Common myeloid progenitor, CD34-positive (primary cell): ENCODE data around the gene ELL3.
"Not testable (repeated sequence)": the region's sequence is repeated elsewhere in the genome, so short reads cannot be mapped to it uniquely, and the experiment has no call there.

ENCODE experiments used
- CTCF ChIA-PET: fragments of 350-600 bp; sonication (Branson Sonifier 250); formaldehyde crosslinking; loops from one replicate; lab custom pipeline; 2021; ENCODE audit warnings: antibody characterized with exemption; lab: Charles Lee
- POLR2A ChIA-PET: fragments of 350-600 bp; sonication (Branson Sonifier 250); formaldehyde crosslinking; loops from one replicate; lab custom pipeline; 2021; ENCODE audit warnings: antibody characterized with exemption; lab: Charles Lee
- DNase-seq, 3 donors: peaks; one replicate each; pipeline versions ENCODE4 v3.0.0 to v3.0.0-alpha.2; 2013
- H3K27ac ChIP-seq, 2 experiments: 1 replicate in 1 of 2; 2 replicates in 1 of 2; pipeline ENCODE4 v1.7.0; 2013; ENCODE audit warnings: inconsistent platforms in 2 of 2, low read length in 2 of 2, mild to moderate bottlenecking in 2 of 2, low read depth in 1 of 2, moderate library complexity in 1 of 2; ENCODE audit not compliant: severe bottlenecking in 2 of 2, insufficient read depth in 1 of 2, poor library complexity in 1 of 2
- H3K27me3 ChIP-seq, 5 experiments: replicated peaks in 2 of 5; 1 replicate in 3 of 5; 2 replicates in 2 of 5; pipeline versions ENCODE4 v1.6.1 to v1.7.0; 2013; ENCODE audit warnings: low read length in 4 of 5, mild to moderate bottlenecking in 2 of 5, moderate library complexity in 2 of 5, inconsistent platforms in 1 of 5; ENCODE audit not compliant: insufficient read depth in 5 of 5, control insufficient read depth in 4 of 5
- H3K36me3 ChIP-seq, 4 experiments: 1 replicate in 2 of 4; 2 replicates in 2 of 4; pipeline versions ENCODE4 v1.6.1 to v1.7.0; 2013; ENCODE audit warnings: low read length in 3 of 4, control low read depth in 1 of 4, mild to moderate bottlenecking in 1 of 4; ENCODE audit not compliant: control insufficient read depth in 4 of 4, insufficient read depth in 4 of 4
- H3K4me1 ChIP-seq, 4 experiments: 1 replicate in 3 of 4; 2 replicates in 1 of 4; pipeline versions ENCODE4 v1.6.1 to v1.7.1; 2013; ENCODE audit warnings: low read length in 3 of 4, mild to moderate bottlenecking in 3 of 4, control low read depth in 1 of 4, inconsistent platforms in 1 of 4, moderate library complexity in 1 of 4; ENCODE audit not compliant: control insufficient read depth in 4 of 4, insufficient read depth in 4 of 4; ENCODE audit errors: control extremely low read depth in 1 of 4
- H3K4me3 ChIP-seq, 7 experiments: 1 replicate in 4 of 7; 2 replicates in 3 of 7; pipeline versions ENCODE4 v1.5.1 to v1.7.0; 2013; ENCODE audit warnings: mild to moderate bottlenecking in 7 of 7, low read length in 6 of 7, moderate library complexity in 6 of 7, inconsistent platforms in 2 of 7, low read depth in 2 of 7, control low read depth in 1 of 7; ENCODE audit not compliant: insufficient read depth in 4 of 7, control insufficient read depth in 1 of 7; ENCODE audit errors: extremely low read depth in 1 of 7
- H3K9me3 ChIP-seq, 5 experiments: 1 replicate in 4 of 5; 2 replicates in 1 of 5; pipeline versions ENCODE4 v1.6.1 to v1.7.1; 2013; ENCODE audit warnings: low read length in 4 of 5, mild to moderate bottlenecking in 2 of 5, inconsistent platforms in 1 of 5, low read depth in 1 of 5, moderate library complexity in 1 of 5; ENCODE audit not compliant: control insufficient read depth in 4 of 5, insufficient read depth in 2 of 5; ENCODE audit errors: control extremely low read depth in 1 of 5
- WGBS: methylation state at CpG from one replicate; pipeline ENCODE4 v1.1.5; 2013; ENCODE audit not compliant: insufficient coverage; 5-methylcytosine and 5-hydroxymethylcytosine counted together

The ELL3 gene

DNA sequence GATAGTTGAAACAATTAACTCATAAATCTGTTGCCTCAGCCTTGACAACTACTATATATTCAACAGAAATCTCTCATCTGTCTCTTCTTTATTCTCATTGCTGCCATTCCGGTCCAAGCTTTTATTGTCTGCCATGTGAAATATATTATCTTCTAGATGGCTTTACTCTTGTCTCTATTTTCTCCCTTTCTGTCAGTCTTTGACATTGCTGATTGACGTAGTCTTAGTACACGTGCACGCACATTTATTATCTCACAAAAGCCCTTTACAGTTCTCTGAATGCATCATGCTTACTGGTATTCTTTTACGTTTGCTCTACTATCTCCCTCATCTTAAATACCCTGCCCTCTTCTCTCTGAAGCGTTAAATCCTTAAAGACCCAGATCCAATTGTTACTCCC, 24.9 kb downstream of the ELL3 start:
- CTCF ChIA-PET: interaction anchor here (1.4 kb wide), 1 partner anchor 19 kb away, joined by 3 read pairs; no protein-coding TSS in a partner anchor
- no peak overlapping the region for H3K27ac ChIP-seq

DNA sequence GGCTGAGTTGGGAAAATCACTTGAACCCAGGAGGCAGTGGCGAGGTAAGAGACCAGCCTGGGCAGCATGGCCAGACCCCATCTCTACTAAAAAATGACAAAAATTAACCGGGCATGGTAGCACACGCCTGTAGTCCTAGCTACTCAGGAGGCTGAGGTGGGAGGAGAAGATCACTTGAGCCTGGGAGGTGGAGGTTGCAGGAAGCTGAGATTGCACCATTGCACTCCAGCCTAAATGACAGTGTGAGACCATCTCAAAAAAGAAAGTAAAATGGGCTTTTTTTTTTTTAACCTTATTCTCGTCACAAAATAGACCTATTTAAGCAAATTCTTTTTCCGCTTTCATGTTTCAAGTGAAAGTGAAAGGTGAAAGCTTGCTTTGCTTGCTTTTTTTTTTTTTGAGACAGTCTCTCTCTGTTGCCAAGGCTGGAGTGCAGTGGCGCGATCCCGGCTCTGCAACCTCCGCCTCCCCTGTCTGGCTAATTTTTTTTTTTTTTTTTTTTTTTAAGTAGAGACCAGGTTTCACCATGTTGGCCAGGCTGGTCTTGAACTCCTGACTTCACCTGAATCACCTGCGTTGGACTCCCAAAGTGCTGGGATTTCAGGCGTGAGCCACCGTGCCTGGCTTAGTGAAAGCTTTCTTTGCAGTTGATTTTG, 26.9 kb downstream of the ELL3 start:
- peak; percentile 45 to 76 (median 70) for DNase-seq
- POLR2A ChIA-PET: interaction anchor here (0.6 kb wide), 1 partner anchor 1436 kb away, joined by 7 read pairs; no protein-coding TSS in a partner anchor
- no peaks in the 10 kb centered on the region for H3K9me3 ChIP-seq
- H3K4me3 ChIP-seq: peak overlapping the region in 1 of 7 experiments; percentile 25
- no peaks in the 10 kb centered on the region for H3K27me3 ChIP-seq
- H3K4me1 ChIP-seq: peaks cover 0 to 24% (median 12%) of the 10 kb centered on the region in 4 experiments
- H3K36me3 ChIP-seq: peaks cover 7 to 38% (median 18%) of the 10 kb centered on the region in 4 experiments
- WGBS: 80% methylated on average over 5 of the region's 12 CpGs
- H3K27ac ChIP-seq: no peak overlapping the region
- CTCF ChIA-PET: no interaction called here

More for the DNA sequence above, 24.9 kb downstream of the ELL3 start:
- DNase-seq: no peak
- H3K36me3 ChIP-seq: peaks cover 13 to 55% (median 35%) of the 10 kb centered on the region in 4 experiments
- no peak overlapping the region for H3K4me3 ChIP-seq
- POLR2A ChIA-PET: no interaction called here
- no peaks in the 10 kb centered on the region for H3K27me3 ChIP-seq
- WGBS: 98% methylated on average over 4 of the region's 6 CpGs
- no peaks in the 10 kb centered on the region for H3K9me3 ChIP-seq
- peaks cover 0 to 18% (median 10%) of the 10 kb centered on the region in 4 experiments for H3K4me1 ChIP-seq

GRCh38 chr15:43748376-43748775, 28.4 kb downstream of the ELL3 start:
- Histone ChIP-seq H3K4me1 (peaks cover 0 to 24% (median 12%) of the 10 kb centered on the region in 4 experiments), H3K4me3 (peak overlapping the region in 3 of 7 experiments; percentile 8 to 86 (median 80)), H3K9me3 (no peaks in the 10 kb centered on the region), H3K27me3 (no peaks in the 10 kb centered on the region), H3K36me3 (peaks cover under 1 to 25% (median 9%) of the 10 kb centered on the region in 4 experiments), H3K27ac (no peak overlapping the region)
- WGBS: no CpG with 5 or more reads among the region's 3 CpGs
- ChIA-PET CTCF (no interaction called here), POLR2A (no interaction called here)
- peak in 2 of 3 donors; percentile 63 to 66 for DNase-seq

GRCh38 chr15:43746903-43747309, 29.9 kb downstream of the ELL3 start:
- H3K36me3 ChIP-seq: peaks cover 0 to 12% (median 3%) of the 10 kb centered on the region in 4 experiments
- H3K4me3 ChIP-seq: peak overlapping the region; percentile 71 to 86 (median 78)
- ChIA-PET POLR2A (interaction anchor here (1.6 kb wide), 1 partner anchor 8 kb away, joined by 7 read pairs; no protein-coding TSS in a partner anchor), CTCF (interaction anchor here (1.4 kb wide), 1 partner anchor 306 kb away, joined by 3 read pairs; no protein-coding TSS in a partner anchor)
- DNase-seq: peak; percentile 54 to 78 (median 76)
- H3K9me3 ChIP-seq, H3K27me3 ChIP-seq: not testable (repeated sequence)
- peaks cover 0 to 24% (median 12%) of the 10 kb centered on the region in 4 experiments for H3K4me1 ChIP-seq
- 0% methylated on average over 2 of the region's 12 CpGs for WGBS
- H3K27ac ChIP-seq: peak overlapping the region; percentile 96 to 98

GRCh38 chr15:43746245-43746902, 30.4 kb downstream of the ELL3 start, which contains the start of gene PDIA3:
Gene PDIA3 (plus strand): TSS chr15:43746438. CDS start chr15:43746540, 102 bp downstream.
- not testable (repeated sequence) for H3K27me3 ChIP-seq, H3K36me3 ChIP-seq, H3K9me3 ChIP-seq
- H3K4me3 ChIP-seq: peak within 1 kb of the TSS; percentile 71 to 86 (median 78)
- WGBS: 0% methylated on average over 45 of the region's 84 CpGs
- POLR2A ChIA-PET: interaction anchor here (1.6 kb wide), 1 partner anchor 9 kb away, joined by 7 read pairs; no protein-coding TSS in a partner anchor
- CTCF ChIA-PET: interaction anchor here (1.4 kb wide), 1 partner anchor 305 kb away, joined by 3 read pairs; no protein-coding TSS in a partner anchor
- DNase-seq: peak; percentile 90 to 92 (median 92)
- H3K27ac ChIP-seq: peak within 1 kb of the TSS; percentile 96 to 98
- H3K4me1 ChIP-seq: peaks cover 0 to 24% (median 12%) of the 10 kb centered on the region in 4 experiments

DNA sequence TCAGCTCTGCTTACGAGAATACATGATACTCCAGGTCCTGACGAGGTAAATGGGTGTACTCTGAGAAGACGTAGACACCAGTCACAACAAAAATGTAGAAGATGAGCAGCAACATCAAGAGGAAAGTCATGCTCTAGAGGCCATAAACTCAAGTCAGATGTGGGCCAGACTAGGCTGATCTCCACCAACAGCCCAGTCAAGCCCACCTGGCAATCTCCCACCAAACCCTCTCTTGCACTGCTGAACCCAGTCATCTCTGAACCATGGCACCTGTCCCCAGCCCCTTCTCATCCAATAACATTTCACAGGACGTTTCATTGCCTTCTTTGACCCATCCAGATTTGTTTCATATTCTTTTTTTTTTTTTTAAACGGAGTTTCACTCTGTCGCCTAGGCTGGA, 41.4 kb downstream of the ELL3 start:
- H3K36me3 ChIP-seq: no peaks in the 10 kb centered on the region
- H3K9me3 ChIP-seq: no peaks in the 10 kb centered on the region
- CTCF ChIA-PET: no interaction called here
- H3K4me1 ChIP-seq: no peaks in the 10 kb centered on the region
- WGBS: 88% methylated on average over 4 of the region's 6 CpGs
- H3K27me3 ChIP-seq: no peaks in the 10 kb centered on the region
- H3K4me3 ChIP-seq: no peak overlapping the region
- POLR2A ChIA-PET: no interaction called here
- no peak for DNase-seq
- H3K27ac ChIP-seq: no peak overlapping the region
